AG04449 (cell line): ENCODE measurements around the gene ST8SIA4.

Experiments used
- CTCF ChIA-PET: fragments of 350-600 bp; formaldehyde crosslinking; extraction: SDS; loops from one replicate; lab custom pipeline; 2021; ENCODE audit warnings: antibody characterized with exemption; lab: Yijun Ruan, JAX
- POLR2A ChIA-PET: fragments of 400-600, 350-600 bp; formaldehyde crosslinking; extraction: SDS; loops from one replicate; lab custom pipeline; 2020; ENCODE audit warnings: antibody characterized with exemption, inconsistent platforms; lab: Yijun Ruan, JAX
- DNase-seq: peaks from one replicate; pipeline ENCODE4 v3.0.0-alpha.2; 2010; ENCODE audit warnings: low read depth, low spot score
- H3K4me3 ChIP-seq: 2 replicates; pipeline ENCODE4 v1.5.1; 2011; ENCODE audit warnings: low read depth, mild to moderate bottlenecking, control low read depth, low read length
- TF ChIP-seq, protein P1 (sequence below): IDR thresholded peaks from one replicate; pipeline ENCODE4 v1.5.1; 2011; ENCODE audit warnings: mild to moderate bottlenecking, moderate library complexity, low read length, control low read depth, inconsistent platforms; ENCODE audit not compliant: insufficient read depth; ENCODE audit errors: missing control alignments

The ST8SIA4 gene

DNA sequence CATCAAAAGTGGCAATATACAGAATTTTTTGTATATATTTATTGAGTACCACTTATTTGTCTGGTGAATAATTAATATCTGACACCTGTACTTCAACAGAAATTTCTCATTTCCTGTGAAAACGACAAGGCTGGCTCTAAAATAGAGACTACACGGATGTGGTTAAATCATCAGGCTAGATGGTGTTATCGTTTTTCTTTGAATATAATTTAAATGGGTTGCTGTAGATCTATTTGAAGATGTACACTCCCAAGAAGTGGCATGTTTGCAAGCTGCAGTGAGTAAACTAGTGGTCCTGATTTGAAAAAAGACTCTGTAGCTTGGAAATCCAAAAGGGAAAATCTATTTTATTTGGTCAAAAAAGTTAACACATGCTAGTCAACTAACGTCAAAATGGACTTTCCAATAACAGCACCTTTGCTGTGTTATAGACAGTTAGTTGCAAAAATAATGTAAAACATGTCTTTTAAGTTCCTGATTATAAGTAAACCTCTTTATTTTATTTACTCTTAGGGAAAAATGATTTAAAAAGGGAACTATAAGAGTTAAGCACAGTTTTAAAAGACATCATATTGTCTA, 13.8 kb downstream of the ST8SIA4 start:
- CTCF ChIA-PET, result no interaction called here
- DNase-seq, result no peak
- POLR2A ChIA-PET, result no interaction called here

DNA sequence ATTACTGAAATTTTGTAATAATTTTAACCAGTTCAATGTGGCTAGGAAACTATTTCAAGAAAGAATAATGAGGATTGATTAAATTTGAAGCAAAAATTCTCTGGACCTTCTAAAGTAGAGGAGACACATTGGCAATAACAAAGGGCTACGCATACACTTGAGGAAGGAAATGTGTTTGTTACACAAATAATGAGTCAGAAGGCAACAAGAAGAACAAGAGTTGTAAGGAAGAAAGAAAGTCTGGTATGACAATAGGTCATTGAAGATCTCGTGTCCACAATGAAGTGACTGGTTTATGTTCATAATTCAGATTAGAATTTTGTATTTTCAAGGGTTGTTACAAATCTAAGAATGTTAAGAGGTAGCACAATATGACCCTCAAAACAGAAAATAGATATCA, 25.8 kb downstream of the ST8SIA4 start:
- TF ChIP-seq, protein P1, sequence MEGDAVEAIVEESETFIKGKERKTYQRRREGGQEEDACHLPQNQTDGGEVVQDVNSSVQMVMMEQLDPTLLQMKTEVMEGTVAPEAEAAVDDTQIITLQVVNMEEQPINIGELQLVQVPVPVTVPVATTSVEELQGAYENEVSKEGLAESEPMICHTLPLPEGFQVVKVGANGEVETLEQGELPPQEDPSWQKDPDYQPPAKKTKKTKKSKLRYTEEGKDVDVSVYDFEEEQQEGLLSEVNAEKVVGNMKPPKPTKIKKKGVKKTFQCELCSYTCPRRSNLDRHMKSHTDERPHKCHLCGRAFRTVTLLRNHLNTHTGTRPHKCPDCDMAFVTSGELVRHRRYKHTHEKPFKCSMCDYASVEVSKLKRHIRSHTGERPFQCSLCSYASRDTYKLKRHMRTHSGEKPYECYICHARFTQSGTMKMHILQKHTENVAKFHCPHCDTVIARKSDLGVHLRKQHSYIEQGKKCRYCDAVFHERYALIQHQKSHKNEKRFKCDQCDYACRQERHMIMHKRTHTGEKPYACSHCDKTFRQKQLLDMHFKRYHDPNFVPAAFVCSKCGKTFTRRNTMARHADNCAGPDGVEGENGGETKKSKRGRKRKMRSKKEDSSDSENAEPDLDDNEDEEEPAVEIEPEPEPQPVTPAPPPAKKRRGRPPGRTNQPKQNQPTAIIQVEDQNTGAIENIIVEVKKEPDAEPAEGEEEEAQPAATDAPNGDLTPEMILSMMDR, result no peak
- H3K4me3 ChIP-seq, result no peak overlapping the region
- ChIA-PET CTCF (no interaction called here), POLR2A (no interaction called here)
- DNase-seq, result no peak

More for the DNA sequence above, 13.8 kb downstream of the ST8SIA4 start:
- no peak overlapping the region for H3K4me3 ChIP-seq
- TF ChIP-seq, protein P1, result no peak

DNA sequence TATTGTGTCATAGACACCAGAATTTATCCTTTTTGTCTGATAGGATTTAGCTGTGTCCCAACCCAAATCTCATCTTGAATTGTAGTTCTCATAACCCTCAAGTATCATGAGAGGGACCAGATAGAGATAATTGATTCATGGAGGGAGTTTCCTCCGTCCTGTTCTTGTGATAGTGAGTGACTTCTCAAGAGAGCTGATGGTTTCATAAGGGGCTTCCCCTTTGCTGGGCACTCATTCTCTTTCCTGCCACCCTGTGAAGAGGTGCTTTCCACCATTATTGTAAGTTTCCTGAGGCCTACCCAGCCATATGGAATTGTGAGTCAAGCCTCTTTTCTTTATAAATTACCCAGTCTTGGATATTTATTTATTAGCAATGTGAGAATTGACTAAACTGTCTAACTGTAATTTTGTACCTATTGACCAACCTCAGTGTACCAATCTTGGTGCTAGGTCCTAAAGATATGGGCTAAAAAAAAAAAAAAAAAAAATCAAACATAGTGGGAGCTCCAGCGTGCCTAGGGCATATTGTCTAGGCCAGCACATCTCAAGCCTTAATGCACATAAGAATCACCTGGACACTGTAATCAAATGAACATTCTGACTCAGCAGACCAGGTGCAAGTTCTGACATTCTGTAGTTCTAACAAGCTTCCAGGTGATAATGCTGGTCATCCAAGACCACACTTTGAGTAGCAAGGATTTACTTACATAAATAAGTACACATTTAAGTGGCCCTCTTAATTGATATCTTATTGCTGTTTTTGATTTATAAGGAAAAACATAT, 30.5 kb downstream of the ST8SIA4 start:
- H3K4me3 ChIP-seq, result no peak overlapping the region
- TF ChIP-seq, protein P1, result no peak
- POLR2A ChIA-PET, result no interaction called here
- DNase-seq, result no peak
- CTCF ChIA-PET, result no interaction called here

DNA sequence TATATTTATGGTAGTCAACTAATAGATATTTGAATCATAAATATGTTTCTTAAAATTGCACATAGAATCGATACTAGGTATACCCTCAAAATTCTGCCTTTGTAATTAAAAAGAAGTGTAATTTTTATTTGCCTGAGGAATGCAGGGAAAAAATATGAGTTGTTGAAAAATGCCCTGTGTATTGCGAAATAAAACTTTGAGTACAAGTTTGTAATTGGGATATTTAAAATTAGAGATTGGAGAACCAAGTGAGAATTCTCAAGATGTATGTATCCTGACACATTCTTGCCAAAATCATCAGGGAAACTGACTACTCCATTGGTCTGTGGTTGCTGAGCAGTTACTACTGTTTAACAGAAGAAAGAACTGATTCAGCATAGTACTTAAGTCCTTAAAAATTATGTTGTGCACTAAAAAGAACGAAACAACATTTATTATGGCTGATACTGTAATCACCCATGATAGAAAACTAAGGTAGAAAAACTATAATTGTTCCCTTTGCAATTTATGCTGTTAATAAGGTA, 36.0 kb downstream of the ST8SIA4 start:
- DNase-seq, result no peak
- ChIA-PET POLR2A (no interaction called here), CTCF (no interaction called here)
- TF ChIP-seq, protein P1, result no peak
- H3K4me3 ChIP-seq, result no peak overlapping the region

DNA sequence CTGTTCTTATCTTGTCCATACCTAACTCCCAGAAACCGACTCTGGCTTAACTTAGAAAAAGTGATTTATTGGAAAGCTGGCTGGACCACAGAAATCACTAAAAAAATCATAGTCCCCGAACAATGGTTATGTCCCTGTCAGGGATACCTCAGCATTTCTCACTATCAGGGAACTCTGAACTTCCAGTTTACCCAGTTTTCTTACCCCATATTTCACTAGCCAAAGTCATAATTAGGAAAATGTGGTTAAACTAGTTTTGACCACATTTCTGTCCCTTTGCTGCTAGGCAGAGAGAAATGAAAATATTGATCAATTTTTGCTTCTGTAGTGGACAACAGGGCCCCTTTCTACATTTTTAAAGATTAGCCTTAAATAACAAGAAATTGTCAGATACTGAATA, 38.2 kb downstream of the ST8SIA4 start:
- POLR2A ChIA-PET, result no interaction called here
- TF ChIP-seq, protein P1, result no peak
- CTCF ChIA-PET, result no interaction called here
- H3K4me3 ChIP-seq, result no peak overlapping the region
- DNase-seq, result no peak

DNA sequence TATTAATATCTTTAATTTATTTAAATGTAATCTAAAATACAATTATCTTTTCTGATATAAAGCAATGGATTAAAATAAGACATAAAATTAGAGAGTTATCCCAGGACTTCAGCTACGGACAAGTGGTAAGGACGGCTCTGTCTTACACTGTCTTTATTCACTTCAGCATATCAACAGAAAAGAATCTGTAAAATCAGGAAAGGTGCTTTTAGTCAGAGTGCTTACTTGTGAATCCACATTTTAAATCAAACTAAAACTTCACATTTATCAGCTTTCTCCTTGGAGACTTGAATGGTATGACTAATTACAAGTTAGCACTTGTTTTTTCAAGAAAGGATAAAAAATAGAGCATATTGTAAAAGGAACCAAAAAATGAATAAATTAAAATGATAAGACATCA, 39.3 kb downstream of the ST8SIA4 start:
- ChIA-PET CTCF (no interaction called here), POLR2A (no interaction called here)
- no peak overlapping the region for H3K4me3 ChIP-seq
- no peak for DNase-seq
- TF ChIP-seq, protein P1, result no peak
